Ammon's horn (tissue), 1 donor: ENCODE measurements around the gene TNNI2.
"Not testable (repeated sequence)": the region's sequence is repeated elsewhere in the genome, so short reads cannot be mapped to it uniquely, and the experiment has no call there.

Experiments used
- DNase-seq: peaks from one replicate; pipeline ENCODE4 v3.0.0-alpha.2; 2016; ENCODE audit warnings: low spot score

Gene TNNI2

GRCh38 chr11:1862588-1863351 lies 24.0 kb downstream of the TNNI2 start:
- DNase-seq, result no peak

GRCh38 chr11:1863352-1864216 lies 24.8 kb downstream of the TNNI2 start:
- peak; percentile 76 for DNase-seq

GRCh38 chr11:1864231-1864630 lies 25.4 kb downstream of the TNNI2 start:
- DNase-seq, result no peak

GRCh38 chr11:1864831-1865665 lies 26.3 kb downstream of the TNNI2 start:
- DNase-seq, result peak; percentile 34

GRCh38 chr11:1866226-1866625 lies 27.4 kb downstream of the TNNI2 start:
- no peak for DNase-seq

- DNase-seq, result no peak
These were observed 28.0 kb downstream of the TNNI2 start for GRCh38 chr11:1866776-1867175.

GRCh38 chr11:1867381-1867780 lies 28.6 kb downstream of the TNNI2 start:
- no peak for DNase-seq

GRCh38 chr11:1868056-1868635 lies 29.4 kb downstream of the TNNI2 start:
- DNase-seq, result no peak

GRCh38 chr11:1868636-1869291 lies 30.0 kb downstream of the TNNI2 start:
- DNase-seq, result no peak

GRCh38 chr11:1869427-1870325 lies 30.9 kb downstream of the TNNI2 start:
- DNase-seq, result no peak

GRCh38 chr11:1870326-1870696 lies 31.5 kb downstream of the TNNI2 start:
- DNase-seq, result no peak

- DNase-seq, result peak; percentile 47
These were observed 32.1 kb downstream of the TNNI2 start for GRCh38 chr11:1870721-1871466.

- DNase-seq, result no peak
These were observed 32.8 kb downstream of the TNNI2 start for GRCh38 chr11:1871531-1871930.

GRCh38 chr11:1872267-1872985 lies 33.6 kb downstream of the TNNI2 start:
- DNase-seq, result no peak

- DNase-seq, result no peak
These were observed 34.4 kb downstream of the TNNI2 start for GRCh38 chr11:1873048-1873812.

GRCh38 chr11:1873813-1874150 lies 35.0 kb downstream of the TNNI2 start:
- not testable (repeated sequence) for DNase-seq

- not testable (repeated sequence) for DNase-seq
These were observed 35.8 kb downstream of the TNNI2 start for GRCh38 chr11:1874441-1875092.
